Progenitor cell of endocrine pancreas (in vitro differentiated cells): ENCODE measurements around the gene ADAMTS9. TPM values are rescaled to one million over a fixed set of nuclear protein-coding genes. Genes with fewer than 3 reads are reported as not detected.

Source experiments
- DNase-seq: peaks from one replicate; pipeline ENCODE4 v3.0.0; 2021; ENCODE audit warnings: low spot score; ENCODE audit not compliant: unreplicated experiment
- H3K27ac Mint-ChIP-seq: 2 replicates; pipeline ENCODE4 v1.8.0; 2021; ENCODE audit warnings: mild to moderate bottlenecking, moderate library complexity, mixed read lengths
- H3K27me3 Mint-ChIP-seq: 2 replicates; pipeline ENCODE4 v1.8.0; 2021; ENCODE audit warnings: mixed read lengths
- H3K36me3 Mint-ChIP-seq: 2 replicates; pipeline ENCODE4 v1.8.0; 2022; ENCODE audit warnings: mixed read lengths; ENCODE audit not compliant: insufficient read depth
- H3K4me1 Mint-ChIP-seq: 2 replicates; pipeline ENCODE4 v1.8.0; 2021; ENCODE audit warnings: low read depth, mixed read lengths
- H3K4me3 Mint-ChIP-seq: 2 replicates; pipeline ENCODE4 v1.8.0; 2021; ENCODE audit warnings: low read depth, mild to moderate bottlenecking, moderate library complexity, mixed read lengths
- H3K9me3 Mint-ChIP-seq: 2 replicates; pipeline ENCODE4 v1.8.0; 2021; ENCODE audit warnings: low read depth, mixed read lengths
- CTCF ChIP-seq: fragments of 200-600 bp; sonication (generic); IDR thresholded peaks from one replicate; pipeline ENCODE4 v1.5.0; 2021; ENCODE audit warnings: antibody characterized with exemption, mild to moderate bottlenecking; ENCODE audit not compliant: unreplicated experiment
- total RNA-seq: library from RNA; stranded (reverse); gene quantifications from 2 replicates; pipeline ENCODE4 v1.2.1, GENCODE V29; 2021

Gene ADAMTS9
- total RNA-seq, 1 donor from 2014 or later: 54.2 TPM

- peaks cover 21% of the 10 kb centered on the region for H3K9me3 Mint-ChIP-seq
- H3K4me1 Mint-ChIP-seq: peaks cover 38% of the 10 kb centered on the region
- no peak for TF ChIP-seq CTCF
- H3K36me3 Mint-ChIP-seq: peaks cover 54% of the 10 kb centered on the region
- H3K27ac Mint-ChIP-seq: peak overlapping the region; percentile 94
- peak overlapping the region; percentile 25 for H3K4me3 Mint-ChIP-seq
- H3K27me3 Mint-ChIP-seq: no peaks in the 10 kb centered on the region
- DNase-seq: peak; percentile 14
These were observed 74.8 kb downstream of the ADAMTS9 start for GRCh38 chr3:64612916-64613526.

DNA sequence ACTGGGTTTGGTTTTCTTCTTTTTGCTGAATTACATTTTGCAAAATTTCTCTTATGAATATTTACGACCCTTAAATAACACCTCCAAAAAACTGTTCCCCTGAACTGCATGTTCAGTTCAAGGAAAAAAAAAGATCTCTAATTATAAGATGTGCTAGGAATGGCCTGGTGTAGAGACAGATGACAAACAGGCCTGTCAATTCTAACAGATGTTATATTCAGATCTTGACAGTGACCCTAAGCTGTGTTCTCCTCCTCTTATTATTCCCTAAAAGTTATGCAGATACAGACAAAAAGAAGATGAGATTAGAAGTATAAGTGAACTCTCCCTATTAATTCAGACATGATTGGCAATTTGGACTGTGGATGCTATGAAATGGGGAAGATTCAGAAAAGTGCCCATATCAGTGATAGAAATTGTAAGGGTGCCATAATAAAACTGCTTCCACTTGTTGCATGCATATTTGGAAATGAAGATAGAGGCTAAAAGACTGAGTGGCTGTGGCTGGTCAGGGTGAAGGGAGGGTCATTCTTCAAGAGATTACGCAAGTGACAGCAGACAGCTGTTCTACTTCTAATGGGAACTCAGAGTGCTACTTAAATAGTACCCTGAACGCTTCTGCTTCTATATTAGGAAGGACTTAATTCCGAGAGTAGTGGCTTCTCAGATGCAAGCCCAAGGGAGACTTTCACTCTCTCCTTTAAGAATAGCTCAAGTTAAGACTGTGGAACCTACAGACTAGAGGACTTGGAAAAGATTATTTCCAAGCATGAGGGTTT, 75.5 kb downstream of the ADAMTS9 start:
- Mint-ChIP-seq H3K27me3 (no peaks in the 10 kb centered on the region), H3K9me3 (peaks cover 23% of the 10 kb centered on the region), H3K27ac (peak overlapping the region; percentile 94), H3K36me3 (peaks cover 51% of the 10 kb centered on the region), H3K4me1 (peaks cover 38% of the 10 kb centered on the region), H3K4me3 (peak overlapping the region; percentile 25)
- TF ChIP-seq CTCF: no peak
- DNase-seq: no peak

- H3K27me3 Mint-ChIP-seq: no peaks in the 10 kb centered on the region
- H3K4me1 Mint-ChIP-seq: peaks cover 23% of the 10 kb centered on the region
- H3K4me3 Mint-ChIP-seq: no peak overlapping the region
- TF ChIP-seq CTCF: no peak
- peaks cover 21% of the 10 kb centered on the region for H3K9me3 Mint-ChIP-seq
- no peak overlapping the region for H3K27ac Mint-ChIP-seq
- no peak for DNase-seq
- peaks cover 48% of the 10 kb centered on the region for H3K36me3 Mint-ChIP-seq
These were observed 79.1 kb downstream of the ADAMTS9 start for GRCh38 chr3:64608741-64609140.

DNA sequence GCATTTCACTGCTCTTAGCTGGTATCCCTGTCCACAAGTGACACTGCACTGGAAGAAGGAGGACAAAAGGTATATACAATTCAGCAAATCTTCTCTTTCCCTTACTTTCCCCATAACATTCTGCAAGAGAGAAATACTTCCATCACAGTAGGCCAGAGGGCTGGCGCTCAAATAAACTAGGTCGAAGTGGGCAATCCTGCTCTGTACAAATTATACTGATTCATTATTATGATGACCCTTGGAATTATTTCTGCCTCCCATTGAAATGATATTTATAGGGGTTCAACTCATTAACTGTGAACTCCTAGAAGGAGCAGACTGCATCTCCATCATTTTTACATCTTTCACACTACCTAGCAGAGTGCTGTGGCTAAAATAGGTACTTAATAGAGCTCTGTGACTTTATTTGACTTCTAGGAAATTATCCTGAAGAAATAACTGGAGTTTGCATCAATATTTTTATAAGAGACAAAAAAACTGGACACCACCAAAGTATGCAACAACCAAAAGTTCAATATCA, 80.7 kb downstream of the ADAMTS9 start:
- Mint-ChIP-seq H3K4me1 (peaks cover 7% of the 10 kb centered on the region), H3K36me3 (peaks cover 58% of the 10 kb centered on the region), H3K27me3 (no peaks in the 10 kb centered on the region), H3K27ac (no peak overlapping the region), H3K4me3 (no peak overlapping the region), H3K9me3 (peaks cover 21% of the 10 kb centered on the region)
- DNase-seq: no peak
- TF ChIP-seq CTCF: no peak

DNA sequence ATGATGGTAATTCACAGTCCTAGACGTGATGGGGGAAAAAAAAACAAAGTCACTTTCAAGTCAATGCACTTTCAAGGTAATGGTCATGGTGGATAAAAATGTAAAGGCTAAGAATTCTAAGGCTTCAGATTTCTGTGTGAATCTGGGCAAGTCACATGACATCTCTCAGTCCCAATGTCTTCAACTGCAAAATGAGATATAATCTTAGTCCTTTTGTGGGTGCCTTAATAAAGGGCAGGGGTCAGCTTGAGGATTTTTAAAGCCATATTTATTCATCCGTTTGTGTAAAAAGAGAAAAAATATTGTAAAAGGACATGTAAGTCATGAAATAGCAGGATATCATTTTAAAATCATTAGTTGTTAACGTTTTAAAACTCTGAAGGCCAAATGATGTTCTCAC, 83.5 kb downstream of the ADAMTS9 start:
- no peak for DNase-seq
- no peak for TF ChIP-seq CTCF
- Mint-ChIP-seq H3K27me3 (no peaks in the 10 kb centered on the region), H3K36me3 (peaks cover 54% of the 10 kb centered on the region), H3K27ac (no peak overlapping the region), H3K4me3 (no peak overlapping the region), H3K4me1 (no peaks in the 10 kb centered on the region), H3K9me3 (peaks cover 13% of the 10 kb centered on the region)
